Body of pancreas (tissue), 4 donors: ENCODE results near the gene PFKL. TPM values are rescaled to one million over a fixed set of nuclear protein-coding genes. Genes with fewer than 3 reads are reported as not detected.

ENCODE experiments used
- ATAC-seq: fragments of 150-250 bp; one replicate; pipeline ENCODE4 v1.9.1; 2016
- DNase-seq, 4 donors: peaks; one replicate each; pipeline ENCODE4 v3.0.0-alpha.2; 2019
- H3K27ac ChIP-seq, 4 donors: fragments of 200-600 bp; sonication (generic); 1 replicate in 3 of 4; 2 replicates in 1 of 4; pipeline versions ENCODE4 v1.5.1 to v1.6.1; 2016 to 2019; ENCODE audit warnings: mild to moderate bottlenecking in 1 of 4, mixed read lengths in 1 of 4, moderate library complexity in 1 of 4
- H3K27me3 ChIP-seq, 2 donors: fragments of 200-600 bp; sonication (generic); one replicate each; pipeline ENCODE4 v1.6.0; 2016; ENCODE audit warnings: mild to moderate bottlenecking in 1 of 2
- H3K36me3 ChIP-seq, 2 donors: fragments of 200-600 bp; sonication (generic); replicated peaks in 1 of 2; 2 replicates each; pipeline ENCODE4 v1.5.1; 2016; ENCODE audit warnings: low read depth in 2 of 2; ENCODE audit not compliant: insufficient read depth in 1 of 2
- H3K4me1 ChIP-seq: fragments of 200-600 bp; sonication (generic); one replicate; pipeline ENCODE4 v1.6.0; 2016
- H3K4me3 ChIP-seq, 2 donors: fragments of 200-600 bp; sonication (generic); 1 replicate in 1 of 2; 2 replicates in 1 of 2; pipeline ENCODE4 v1.5.1; 2016 to 2019
- H3K9me3 ChIP-seq, 3 donors: fragments of 200-600 bp; sonication (generic); 1 replicate in 2 of 3; 2 replicates in 1 of 3; pipeline ENCODE4 v1.5.1; 2016
- CTCF ChIP-seq, 7 experiments: fragments of 450-650 bp in 4 of 7; fragments of 200-600 bp in 3 of 7; sonication (generic) in 3 of 7; IDR thresholded peaks; one replicate each; pipeline ENCODE4 v1.5.1; 2016 to 2019; ENCODE audit warnings: antibody characterized with exemption in 7 of 7
- POLR2A ChIP-seq, 3 donors: fragments of 450-650 bp; IDR thresholded peaks; one replicate each; pipeline ENCODE4 v1.6.1; 2016; ENCODE audit warnings: antibody characterized with exemption in 3 of 3, mild to moderate bottlenecking in 2 of 3
- WGBS, 2 donors: methylation state at CpG; one replicate each; pipeline ENCODE4 v1.1.5; 2017; 5-methylcytosine and 5-hydroxymethylcytosine counted together
- intact Hi-C: fragments of 100-400 bp; cut with DNase I; formaldehyde crosslinking; loops from one replicate; pipeline ENCODE4 v1.15.1; 2023
- total RNA-seq, 2 donors: library from RNA; depleted of rRNA; stranded (reverse); fragments of >200 nt; gene quantifications; one replicate each; pipeline ENCODE4 v1.1.0, GENCODE V29; 2016

The PFKL gene
- total RNA-seq, 2 donors from 2014 or later = 56.8 to 104 TPM

- H3K4me3 ChIP-seq = no peak overlapping the region
- intact Hi-C loops = loop anchor here (10.0 kb wide), 1 partner anchor 55 kb away; the partner anchor contains the start of gene DNMT3L
- H3K36me3 ChIP-seq = peaks cover 0 to 9% of the 10 kb centered on the region in 2 donors
- 95% methylated on average over 14 to 31 of the region's 35 CpGs for WGBS, 2 donors
- TF ChIP-seq CTCF (IDR thresholded peaks at IDR 0.05) (no peak), POLR2A (IDR thresholded peaks at IDR 0.05) (no peak)
- ATAC-seq (no peak), DNase-seq (no peak)
- H3K27ac ChIP-seq = no peak overlapping the region
- no peaks in the 10 kb centered on the region for H3K27me3 ChIP-seq
- H3K9me3 ChIP-seq = no peaks in the 10 kb centered on the region
- H3K4me1 ChIP-seq = no peaks in the 10 kb centered on the region
These were observed 19.7 kb downstream of the PFKL start for GRCh38 chr21:44319407-44320065.

GRCh38 chr21:44320847-44321246 is 21.0 kb downstream of the PFKL start:
- peaks cover 0 to 9% of the 10 kb centered on the region in 2 donors for H3K36me3 ChIP-seq
- no peak for ATAC-seq
- WGBS, 2 donors = 91 to 96% methylated on average over 4 to 12 of the region's 13 CpGs
- DNase-seq = no peak
- H3K4me1 ChIP-seq = no peaks in the 10 kb centered on the region
- intact Hi-C loops = no loop called here
- no peak overlapping the region for H3K27ac ChIP-seq
- no peaks in the 10 kb centered on the region for H3K9me3 ChIP-seq
- TF ChIP-seq POLR2A (IDR thresholded peaks at IDR 0.05) (no peak), CTCF (IDR thresholded peaks at IDR 0.05) (no peak)
- no peak overlapping the region for H3K4me3 ChIP-seq
- H3K27me3 ChIP-seq = no peaks in the 10 kb centered on the region

DNA sequence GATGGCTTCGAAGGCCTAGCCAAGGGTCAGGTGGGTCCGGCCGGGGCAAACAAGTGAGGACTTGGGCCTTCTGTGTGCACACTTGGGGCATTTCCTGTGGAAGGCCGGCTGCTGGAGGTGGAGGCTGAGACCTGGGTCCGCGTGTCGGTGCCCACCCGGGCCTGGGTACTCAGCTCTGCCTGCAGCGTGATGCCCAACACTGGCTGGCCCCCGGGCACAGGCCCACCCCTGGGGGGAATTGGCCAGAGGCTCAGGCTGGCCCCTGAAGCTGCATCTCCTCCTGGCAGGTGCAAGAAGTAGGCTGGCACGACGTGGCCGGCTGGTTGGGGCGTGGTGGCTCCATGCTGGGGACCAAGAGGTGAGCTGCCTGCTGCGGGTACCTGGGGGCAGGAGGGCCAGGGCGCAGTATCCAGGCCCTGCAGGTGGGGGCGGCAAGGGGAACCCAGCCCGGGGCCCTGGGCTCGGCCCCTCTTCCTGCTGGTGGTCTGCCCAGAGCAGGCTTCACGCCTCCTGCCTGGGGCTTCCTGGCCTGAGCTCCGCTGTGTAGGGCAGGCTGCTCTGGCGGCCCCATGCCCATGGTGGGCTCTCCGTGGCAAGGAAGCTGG is 22.1 kb downstream of the PFKL start:
- H3K4me3 ChIP-seq = no peak overlapping the region
- no peak for ATAC-seq
- intact Hi-C loops = no loop called here

GRCh38 chr21:44322621-44323325 is 22.9 kb downstream of the PFKL start:
- H3K36me3 ChIP-seq = peaks cover 0 to 7% of the 10 kb centered on the region in 2 donors
- no peak for ATAC-seq

More for the DNA sequence above, 22.1 kb downstream of the PFKL start:
- peaks cover 0 to 7% of the 10 kb centered on the region in 2 donors for H3K36me3 ChIP-seq
- no peaks in the 10 kb centered on the region for H3K4me1 ChIP-seq
- H3K9me3 ChIP-seq = no peaks in the 10 kb centered on the region
- no peak for TF ChIP-seq POLR2A (IDR thresholded peaks at IDR 0.05)
- no peak for TF ChIP-seq CTCF (IDR thresholded peaks at IDR 0.05)
- 73 to 96% methylated on average over 3 to 22 of the region's 23 CpGs for WGBS, 2 donors
- H3K27ac ChIP-seq = no peak overlapping the region
- DNase-seq = no peak
- H3K27me3 ChIP-seq = no peaks in the 10 kb centered on the region

More at GRCh38 chr21:44322621-44323325, 22.9 kb downstream of the PFKL start:
- H3K4me1 ChIP-seq = no peaks in the 10 kb centered on the region
- 92 to 95% methylated on average over 12 to 36 of the region's 38 CpGs for WGBS, 2 donors
- no peak for TF ChIP-seq CTCF (IDR thresholded peaks at IDR 0.05)
- TF ChIP-seq POLR2A (IDR thresholded peaks at IDR 0.05) = no peak
- H3K9me3 ChIP-seq = no peaks in the 10 kb centered on the region
- no peak overlapping the region for H3K27ac ChIP-seq
- intact Hi-C loops = no loop called here
- no peaks in the 10 kb centered on the region for H3K27me3 ChIP-seq
- no peak for DNase-seq
- H3K4me3 ChIP-seq = no peak overlapping the region
